Measurements from ENCODE around the gene KCNAB1.
"Not testable (repeated sequence)": the region's sequence is repeated elsewhere in the genome, so short reads cannot be mapped to it uniquely, and the experiment has no call there.

KCNAB1 gene

GRCh38 chr3:156551746-156552145, 431.4 kb downstream of the KCNAB1 start:
- DNase-seq = no peak

GRCh38 chr3:156552973-156553372, 432.6 kb downstream of the KCNAB1 start:
- no peak for DNase-seq

GRCh38 chr3:156553705-156554356, 433.5 kb downstream of the KCNAB1 start:
- DNase-seq = no peak

GRCh38 chr3:156554515-156554841, 434.1 kb downstream of the KCNAB1 start:
- DNase-seq = no peak

GRCh38 chr3:156554842-156555687, 434.7 kb downstream of the KCNAB1 start, which contains the start of gene SSR3:
Gene SSR3 (minus strand): TSS chr3:156555117. CDS start chr3:156555089, 28 bp downstream.
- DNase-seq = peak; percentile 96 to 97

GRCh38 chr3:156558389-156558788, 438.0 kb downstream of the KCNAB1 start:
- no peak for DNase-seq

GRCh38 chr3:156559321-156559720, 438.9 kb downstream of the KCNAB1 start:
- DNase-seq = no peak

- DNase-seq = no peak
Observed at GRCh38 chr3:156561533-156561932, 441.2 kb downstream of the KCNAB1 start.

- not testable (repeated sequence) for DNase-seq
Observed at GRCh38 chr3:156562486-156562885, 442.1 kb downstream of the KCNAB1 start.

GRCh38 chr3:156563900-156564682, 443.7 kb downstream of the KCNAB1 start:
- no peak for DNase-seq

GRCh38 chr3:156569016-156569415, 448.6 kb downstream of the KCNAB1 start:
- DNase-seq = not testable (repeated sequence)

GRCh38 chr3:156569881-156570280, 449.5 kb downstream of the KCNAB1 start:
- DNase-seq = not testable (repeated sequence)

GRCh38 chr3:156575641-156576040, 455.3 kb downstream of the KCNAB1 start:
- DNase-seq = no peak

GRCh38 chr3:156576051-156576450, 455.7 kb downstream of the KCNAB1 start:
- DNase-seq = no peak

- no peak for DNase-seq
Observed at GRCh38 chr3:156576651-156577348, 456.4 kb downstream of the KCNAB1 start.

- no peak for DNase-seq
Observed at GRCh38 chr3:156577736-156578135, 457.4 kb downstream of the KCNAB1 start.

- no peak for DNase-seq
Observed at GRCh38 chr3:156579427-156579851, 459.1 kb downstream of the KCNAB1 start.

- DNase-seq = no peak
Observed at GRCh38 chr3:156581033-156581432, 460.7 kb downstream of the KCNAB1 start.

GRCh38 chr3:156581954-156582353, 461.6 kb downstream of the KCNAB1 start:
- no peak for DNase-seq

- no peak for DNase-seq
Observed at GRCh38 chr3:156582532-156583183, 462.3 kb downstream of the KCNAB1 start.

- DNase-seq = no peak
Observed at GRCh38 chr3:156583469-156583868, 463.1 kb downstream of the KCNAB1 start.

Data from stimulated activated CD4-positive, alpha-beta T cell treated with anti-CD3 and anti-CD28 coated beads, Interleukin-2, amount 100 ng/mL, for 48 hours (primary cell).